Psoas muscle (tissue), 8 donors: ENCODE data around the gene NTN5. TPM values are rescaled to one million over a fixed set of nuclear protein-coding genes. Genes with fewer than 3 reads are reported as not detected.

ENCODE experiments used
- ATAC-seq, 4 donors: fragments of 200-7000 bp; cut with Tn5 transposase; one replicate each; pipeline ENCODE4 v1.9.1; 2020; ENCODE audit warnings: moderate library complexity in 3 of 4, mild to moderate bottlenecking in 2 of 4
- DNase-seq, 2 donors: peaks; one replicate each; pipeline ENCODE4 v3.0.0-alpha.2; 2020
- H3K27ac ChIP-seq: fragments of 200-600 bp; one replicate; pipeline ENCODE4 v1.8.0; 2022
- H3K27me3 ChIP-seq, 3 donors: fragments of 200-600 bp in 1 of 3; one replicate each; pipeline versions ENCODE4 v1.6.1 to v1.8.0; 2013 to 2022; ENCODE audit warnings: low read length in 2 of 3, mild to moderate bottlenecking in 2 of 3, moderate library complexity in 1 of 3; ENCODE audit not compliant: insufficient read depth in 3 of 3
- H3K36me3 ChIP-seq, 2 donors: fragments of 200-600 bp in 1 of 2; one replicate each; pipeline versions ENCODE4 v1.6.1 to v1.8.0; 2013 to 2022; ENCODE audit warnings: low read depth in 1 of 2, mild to moderate bottlenecking in 1 of 2, moderate library complexity in 1 of 2; ENCODE audit not compliant: insufficient read depth in 1 of 2
- H3K4me1 ChIP-seq: fragments of 200-600 bp; one replicate; pipeline ENCODE4 v1.8.0; 2022
- H3K4me3 ChIP-seq: fragments of 200-600 bp; one replicate; pipeline ENCODE4 v1.8.0; 2022; ENCODE audit warnings: mild to moderate bottlenecking
- H3K9me3 ChIP-seq: fragments of 200-600 bp; one replicate; pipeline ENCODE4 v1.8.0; 2022
- WGBS, 3 donors: extraction: QIAGEN DNeasy Blood & Tissue Kit; methylation state at CpG; one replicate each; pipeline versions ENCODE4 v1.1.6 to v1.1.7; 2013; 5-methylcytosine and 5-hydroxymethylcytosine counted together
- intact Hi-C, 2 donors: fragments of 100-400 bp; cut with DNase I; formaldehyde crosslinking; loops; one replicate each; pipeline versions ENCODE4 v1.11.0 to v1.14.2; 2022
- polyA plus RNA-seq, 3 donors: library from polyadenylated mRNA; stranded (reverse); fragments of 200-250 nt; gene quantifications; one replicate each; pipeline ENCODE4 v1.2.3, GENCODE V29; 2013
- total RNA-seq, 4 donors: library from RNA; stranded (reverse); fragmentation: NEBNext Ultra II Directional in 2 of 4; extraction: Animal tissue kit (Norgen Biotek cat#: 25700) in 2 of 4; gene quantifications; one replicate each; pipeline versions ENCODE4 v1.2.1 to v1.2.4, GENCODE V29; 2021 to 2023
- TF ChIP-seq, protein P1 (sequence below): fragments of 200-600 bp; IDR thresholded peaks from one replicate; pipeline ENCODE4 v1.8.0; 2022; ENCODE audit warnings: antibody characterized with exemption
- donor health status: healthy with polysubstance abuse.
- donor health status: DM: no; HTN: no; CAD: no; lungs with moderate emphysema.
- donor health status: Bipolar disorder and iron deficiency.
- donor health status: healthy.
- donor health status: DM: yes; HTN: yes; CAD: no.
- donor health status: DM: no; HTN: no; CAD: no.
- donor health status: DM: no; HTN: no; CAD: no.
- donor health status: DM: yes; HTN: yes; CAD: no.

NTN5 gene
- total and polyA plus RNA-seq, 7 donors: 0.04 to 0.21 TPM; not detected in 5

DNA sequence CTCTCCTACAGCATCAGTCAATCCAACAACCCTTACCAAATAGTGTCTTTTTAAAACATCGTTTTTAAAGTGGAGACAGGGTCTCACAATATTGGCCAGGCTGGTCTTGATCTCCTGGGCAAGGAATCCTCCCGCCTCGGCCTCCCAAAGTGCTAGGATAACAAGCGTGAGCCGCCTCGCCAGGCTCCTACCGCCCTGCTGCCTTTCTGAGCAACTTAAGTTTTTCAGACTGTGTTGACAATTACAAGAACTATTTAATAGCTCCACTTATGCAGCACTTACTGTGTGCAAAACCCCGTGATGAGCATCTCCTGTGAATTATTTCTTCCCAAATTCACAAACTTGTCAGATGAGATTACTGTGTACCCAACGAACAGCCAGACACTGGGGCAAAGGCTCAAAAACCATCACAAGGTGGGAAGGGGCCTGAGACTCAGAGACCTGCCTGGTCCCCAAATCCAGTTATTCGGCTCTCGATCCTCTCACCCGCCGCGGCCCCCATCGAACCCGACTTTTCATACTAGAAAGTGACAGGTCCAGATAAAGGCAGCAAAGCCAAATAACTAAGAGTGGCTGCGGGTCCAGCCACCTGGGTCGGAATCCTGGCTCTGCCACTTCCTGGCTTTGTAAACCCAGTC lies 54.4 kb downstream of the NTN5 start:
- intact Hi-C loops: no loop called here
- H3K36me3 ChIP-seq: peaks cover 8 to 50% of the 10 kb centered on the region in 2 donors
- ATAC-seq (no peak), DNase-seq (peak in 1 of 2 donors; percentile 59)
- 4% methylated on average over 18 of the region's 18 CpGs for WGBS, 3 donors
- TF ChIP-seq, protein P1, sequence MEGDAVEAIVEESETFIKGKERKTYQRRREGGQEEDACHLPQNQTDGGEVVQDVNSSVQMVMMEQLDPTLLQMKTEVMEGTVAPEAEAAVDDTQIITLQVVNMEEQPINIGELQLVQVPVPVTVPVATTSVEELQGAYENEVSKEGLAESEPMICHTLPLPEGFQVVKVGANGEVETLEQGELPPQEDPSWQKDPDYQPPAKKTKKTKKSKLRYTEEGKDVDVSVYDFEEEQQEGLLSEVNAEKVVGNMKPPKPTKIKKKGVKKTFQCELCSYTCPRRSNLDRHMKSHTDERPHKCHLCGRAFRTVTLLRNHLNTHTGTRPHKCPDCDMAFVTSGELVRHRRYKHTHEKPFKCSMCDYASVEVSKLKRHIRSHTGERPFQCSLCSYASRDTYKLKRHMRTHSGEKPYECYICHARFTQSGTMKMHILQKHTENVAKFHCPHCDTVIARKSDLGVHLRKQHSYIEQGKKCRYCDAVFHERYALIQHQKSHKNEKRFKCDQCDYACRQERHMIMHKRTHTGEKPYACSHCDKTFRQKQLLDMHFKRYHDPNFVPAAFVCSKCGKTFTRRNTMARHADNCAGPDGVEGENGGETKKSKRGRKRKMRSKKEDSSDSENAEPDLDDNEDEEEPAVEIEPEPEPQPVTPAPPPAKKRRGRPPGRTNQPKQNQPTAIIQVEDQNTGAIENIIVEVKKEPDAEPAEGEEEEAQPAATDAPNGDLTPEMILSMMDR: no peak
- no peaks in the 10 kb centered on the region for H3K9me3 ChIP-seq
- peaks cover 35% of the 10 kb centered on the region for H3K4me1 ChIP-seq
- no peaks in the 10 kb centered on the region for H3K27me3 ChIP-seq
- peak overlapping the region; percentile 94 for H3K27ac ChIP-seq
- peak overlapping the region; percentile 99 for H3K4me3 ChIP-seq

DNA sequence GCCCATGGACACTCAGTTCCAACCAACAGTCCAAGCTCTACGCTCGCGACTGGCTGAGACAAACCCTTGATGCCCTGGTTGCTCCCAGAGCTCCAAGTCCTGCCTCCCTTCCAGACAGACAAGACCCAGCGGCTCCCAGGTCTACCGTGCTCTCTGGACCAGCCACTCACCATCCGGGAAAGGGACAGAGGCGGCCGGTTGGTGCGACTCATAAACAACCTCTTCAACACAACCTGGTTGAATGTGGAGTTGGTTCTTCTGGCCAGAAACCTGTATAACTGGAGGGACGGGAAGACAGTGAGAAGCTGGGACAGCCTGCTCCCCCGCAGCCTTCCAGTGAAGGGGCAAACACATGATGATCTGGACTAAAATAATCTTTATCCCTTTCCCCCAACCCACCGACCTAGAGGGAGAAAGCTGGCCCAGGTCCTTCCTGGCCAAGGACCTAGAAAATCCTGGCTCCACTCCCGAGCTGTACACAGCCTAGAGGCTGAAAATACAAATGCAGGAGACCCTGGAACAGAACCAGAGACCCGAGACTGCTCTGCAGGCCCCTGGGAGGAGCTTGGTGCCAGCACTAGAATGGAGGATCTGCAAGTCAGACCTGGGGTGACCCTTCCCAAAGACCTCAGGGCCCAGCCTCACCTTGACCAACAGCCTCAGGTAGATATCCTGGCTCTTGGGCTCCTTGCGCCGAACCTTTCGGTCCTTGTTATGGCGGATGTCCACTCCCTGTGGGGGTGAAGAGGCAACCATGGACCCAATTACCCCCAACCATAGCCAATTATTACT lies 55.5 kb downstream of the NTN5 start:
- ATAC-seq (no peak), DNase-seq (no peak)
- H3K4me1 ChIP-seq: peaks cover 37% of the 10 kb centered on the region
- H3K27ac ChIP-seq: peak overlapping the region; percentile 94
- H3K27me3 ChIP-seq: no peaks in the 10 kb centered on the region
- peak overlapping the region; percentile 99 for H3K4me3 ChIP-seq
- intact Hi-C loops: no loop called here
- H3K9me3 ChIP-seq: no peaks in the 10 kb centered on the region
- WGBS, 3 donors: 59 to 67% (median 61%) methylated on average over 18 of the region's 18 CpGs
- H3K36me3 ChIP-seq: peaks cover 8 to 48% of the 10 kb centered on the region in 2 donors
- TF ChIP-seq, protein P1: no peak

GRCh38 chr19:48616491-48617056 lies 56.2 kb downstream of the NTN5 start:
- ATAC-seq (no peak), DNase-seq (no peak)
- H3K27ac ChIP-seq: peak overlapping the region; percentile 94
- peaks cover 37% of the 10 kb centered on the region for H3K4me1 ChIP-seq
- TF ChIP-seq, protein P1: no peak
- no peaks in the 10 kb centered on the region for H3K9me3 ChIP-seq
- peaks cover 8 to 43% of the 10 kb centered on the region in 2 donors for H3K36me3 ChIP-seq
- H3K27me3 ChIP-seq: no peaks in the 10 kb centered on the region
- 55 to 69% (median 65%) methylated on average over 10 to 12 of the region's 12 CpGs for WGBS, 3 donors
- H3K4me3 ChIP-seq: peak overlapping the region; percentile 99
- intact Hi-C loops: no loop called here

- 78 to 82% (median 79%) methylated on average over 16 of the region's 16 CpGs for WGBS, 3 donors
- no peaks in the 10 kb centered on the region for H3K27me3 ChIP-seq
- H3K36me3 ChIP-seq: peaks cover 8 to 38% of the 10 kb centered on the region in 2 donors
- intact Hi-C loops: no loop called here
- H3K9me3 ChIP-seq: no peaks in the 10 kb centered on the region
- no peak overlapping the region for H3K27ac ChIP-seq
- DNase-seq: no peak
- H3K4me3 ChIP-seq: no peak overlapping the region
- TF ChIP-seq, protein P1: no peak
- ATAC-seq: no peak
- H3K4me1 ChIP-seq: peaks cover 37% of the 10 kb centered on the region
Observed at GRCh38 chr19:48616041-48616436, 56.8 kb downstream of the NTN5 start.
